ENCODE data around the gene KCNMB1. TPM values are rescaled to one million over a fixed set of nuclear protein-coding genes. Genes with fewer than 3 reads are reported as not detected.
"Not testable (repeated sequence)": the region's sequence is repeated elsewhere in the genome, so short reads cannot be mapped to it uniquely, and the experiment has no call there.

Gene KCNMB1
- total RNA-seq, 1 donor from 2014 or later, result not detected

- Mint-ChIP-seq H3K4me1 (peaks cover 6% of the 10 kb centered on the region), H3K4me3 (no peak overlapping the region), H3K27ac (no peak overlapping the region), H3K36me3 (no peaks in the 10 kb centered on the region), H3K9me3 (no peaks in the 10 kb centered on the region), H3K27me3 (ENCODE audit: insufficient read depth, low read depth) (peaks cover 10% of the 10 kb centered on the region)
- H3K4me3 ChIP-seq, result no peak overlapping the region
- no peaks in the 10 kb centered on the region for H3K9me3 ChIP-seq (ENCODE audit: low read depth)
- no peak overlapping the region for H3K4me2 ChIP-seq
- H3K79me2 ChIP-seq (ENCODE audit: low read depth), result no peaks in the 10 kb centered on the region
- no peaks in the 10 kb centered on the region for H3K27me3 ChIP-seq
- H4K20me1 ChIP-seq (ENCODE audit: low read depth), result no peaks in the 10 kb centered on the region
- H3K9ac ChIP-seq, result no peak overlapping the region
- H3K36me3 ChIP-seq, result no peaks in the 10 kb centered on the region
- no peak overlapping the region for H2AFZ ChIP-seq (replicated peaks)
- DNase-seq (ENCODE audit: low spot score), result no peak
- TF ChIP-seq EZH2 (IDR thresholded peaks at IDR 0.05), result no peak
- TF ChIP-seq CTCF (IDR thresholded peaks at IDR 0.05), result no peak
- no peak for TF ChIP-seq EZH2phosphoT487 (IDR thresholded peaks at IDR 0.05)
- H3K4me1 ChIP-seq, result no peaks in the 10 kb centered on the region
- H3F3A ChIP-seq (ENCODE audit: low read depth), result no peaks in the 10 kb centered on the region
- no peak overlapping the region for H3K27ac ChIP-seq
These were observed 12.1 kb downstream of the KCNMB1 start for GRCh38 chr5:170377027-170377426.

GRCh38 chr5:170376526-170376925 lies 12.6 kb downstream of the KCNMB1 start:
- not testable (repeated sequence) for H3K27ac Mint-ChIP-seq; H3K27ac ChIP-seq; H3F3A ChIP-seq (ENCODE audit: low read depth); H3K36me3 Mint-ChIP-seq; DNase-seq (ENCODE audit: low spot score); H3K4me1 ChIP-seq; H3K79me2 ChIP-seq (ENCODE audit: low read depth); H3K27me3 Mint-ChIP-seq (ENCODE audit: insufficient read depth, low read depth); H3K4me3 Mint-ChIP-seq; H3K27me3 ChIP-seq; H3K36me3 ChIP-seq; H3K9me3 Mint-ChIP-seq; H3K4me1 Mint-ChIP-seq; H3K9me3 ChIP-seq (ENCODE audit: low read depth); H3K4me3 ChIP-seq; H3K4me2 ChIP-seq; H4K20me1 ChIP-seq (ENCODE audit: low read depth); H2AFZ ChIP-seq (replicated peaks); H3K9ac ChIP-seq

GRCh38 chr5:170375283-170375682 lies 13.9 kb downstream of the KCNMB1 start:
- peaks cover 3% of the 10 kb centered on the region for H3K4me1 Mint-ChIP-seq
- no peak overlapping the region for H3K4me3 Mint-ChIP-seq
- H4K20me1 ChIP-seq (ENCODE audit: low read depth), result no peaks in the 10 kb centered on the region
- H3K27me3 ChIP-seq, result no peaks in the 10 kb centered on the region
- H3K27ac ChIP-seq, result no peak overlapping the region
- no peaks in the 10 kb centered on the region for H3K36me3 ChIP-seq
- no peaks in the 10 kb centered on the region for H3F3A ChIP-seq (ENCODE audit: low read depth)
- no peak overlapping the region for H3K4me3 ChIP-seq
- H3K4me2 ChIP-seq, result no peak overlapping the region
- H3K9me3 Mint-ChIP-seq, result no peaks in the 10 kb centered on the region
- H3K9me3 ChIP-seq (ENCODE audit: low read depth), result no peaks in the 10 kb centered on the region
- no peak overlapping the region for H2AFZ ChIP-seq (replicated peaks)
- H3K4me1 ChIP-seq, result no peaks in the 10 kb centered on the region
- no peak overlapping the region for H3K9ac ChIP-seq
- H3K27ac Mint-ChIP-seq, result no peak overlapping the region
- no peaks in the 10 kb centered on the region for H3K79me2 ChIP-seq (ENCODE audit: low read depth)
- TF ChIP-seq CTCF (IDR thresholded peaks at IDR 0.05), result no peak
- no peaks in the 10 kb centered on the region for H3K36me3 Mint-ChIP-seq
- DNase-seq (ENCODE audit: low spot score), result no peak
- H3K27me3 Mint-ChIP-seq (ENCODE audit: insufficient read depth, low read depth), result peaks cover 7% of the 10 kb centered on the region

GRCh38 chr5:170372971-170373370 lies 16.2 kb downstream of the KCNMB1 start:
- no peaks in the 10 kb centered on the region for H3K36me3 ChIP-seq
- H3K4me3 ChIP-seq, result no peak overlapping the region
- no peaks in the 10 kb centered on the region for H3K79me2 ChIP-seq (ENCODE audit: low read depth)
- H3K4me1 ChIP-seq, result no peaks in the 10 kb centered on the region
- H2AFZ ChIP-seq (replicated peaks), result no peak overlapping the region
- no peak overlapping the region for H3K9ac ChIP-seq
- H3K9me3 ChIP-seq (ENCODE audit: low read depth), result no peaks in the 10 kb centered on the region
- no peaks in the 10 kb centered on the region for H3K27me3 ChIP-seq
- H3K4me2 ChIP-seq, result no peak overlapping the region
- TF ChIP-seq EZH2 (IDR thresholded peaks at IDR 0.05) (no peak), CTCF (IDR thresholded peaks at IDR 0.05) (no peak), EZH2phosphoT487 (IDR thresholded peaks at IDR 0.05) (no peak)
- Mint-ChIP-seq H3K4me1 (no peaks in the 10 kb centered on the region), H3K4me3 (no peak overlapping the region), H3K36me3 (no peaks in the 10 kb centered on the region), H3K27ac (no peak overlapping the region), H3K27me3 (ENCODE audit: insufficient read depth, low read depth) (peaks cover 7% of the 10 kb centered on the region), H3K9me3 (no peaks in the 10 kb centered on the region)
- H4K20me1 ChIP-seq (ENCODE audit: low read depth), result no peaks in the 10 kb centered on the region
- H3K27ac ChIP-seq, result no peak overlapping the region
- H3F3A ChIP-seq (ENCODE audit: low read depth), result no peaks in the 10 kb centered on the region
- DNase-seq (ENCODE audit: low spot score), result no peak

All from neural progenitor cell (in vitro differentiated cells).